Stimulated activated CD8-positive, alpha-beta memory T cell treated with anti-CD3 and anti-CD28 coated beads, Interleukin-7, amount 100 ng/mL, for 1 hour (primary cell): ENCODE results near the gene DHH.

ENCODE experiments used
- DNase-seq, 2 donors: peaks; one replicate each; pipeline ENCODE4 v3.0.0-alpha.2; 2020; ENCODE audit warnings: low read depth in 2 of 2

Gene DHH

GRCh38 chr12:49051373-49051764, 43.2 kb downstream of the DHH start:
- no peak for DNase-seq

- DNase-seq, result no peak
These were observed 43.9 kb downstream of the DHH start for GRCh38 chr12:49050507-49051372.

- no peak for DNase-seq
These were observed 44.9 kb downstream of the DHH start for GRCh38 chr12:49049566-49050224.

GRCh38 chr12:49048953-49049352, 45.6 kb downstream of the DHH start:
- no peak for DNase-seq

- no peak for DNase-seq
These were observed 48.3 kb downstream of the DHH start for GRCh38 chr12:49046129-49046895.

GRCh38 chr12:49044660-49045059, 49.9 kb downstream of the DHH start:
- no peak for DNase-seq

- peak; percentile 56 to 71 for DNase-seq
These were observed 50.7 kb downstream of the DHH start for GRCh38 chr12:49043856-49044258.

GRCh38 chr12:49043241-49043640, 51.4 kb downstream of the DHH start:
- DNase-seq, result no peak

GRCh38 chr12:49041881-49042484, 52.6 kb downstream of the DHH start:
- DNase-seq, result no peak

GRCh38 chr12:49041036-49041880, 53.3 kb downstream of the DHH start:
- no peak for DNase-seq

GRCh38 chr12:49040364-49040855, 54.2 kb downstream of the DHH start:
- no peak for DNase-seq

GRCh38 chr12:49039421-49040363, 54.9 kb downstream of the DHH start:
- DNase-seq, result no peak

- DNase-seq, result no peak
These were observed 56.2 kb downstream of the DHH start for GRCh38 chr12:49038291-49038955.

- DNase-seq, result no peak
These were observed 56.7 kb downstream of the DHH start for GRCh38 chr12:49037947-49038237.

- DNase-seq, result no peak
These were observed 57.3 kb downstream of the DHH start for GRCh38 chr12:49037111-49037946.
